HepG2 (cell line): ENCODE results near the gene ABTB2. TPM values are rescaled to one million over a fixed set of nuclear protein-coding genes. Genes with fewer than 3 reads are reported as not detected.

ENCODE experiments used
- AHDC1 ChIP-seq: sonication (generic); formaldehyde crosslinking; IDR thresholded peaks from 2 replicates; pipeline ENCODE4 v1.5.1; 2020; ENCODE audit warnings: mild to moderate bottlenecking, missing genetic modification reagents, borderline replicate concordance
- HBP1 ChIP-seq: IDR thresholded peaks from 2 replicates; pipeline ENCODE4 v1.6.1; 2016; ENCODE audit warnings: low read depth, control low read depth
- NFE2 ChIP-seq: sonication (generic); formaldehyde crosslinking; IDR thresholded peaks from 2 replicates; pipeline ENCODE4 v1.4.0; 2020; ENCODE audit warnings: missing genetic modification reagents
- NFE2L2 ChIP-seq: fragments of 150-350 bp; IDR thresholded peaks from 2 replicates; pipeline ENCODE4 v1.6.1; 2014; ENCODE audit warnings: low read length
- SAP130 ChIP-seq: IDR thresholded peaks from 2 replicates; pipeline ENCODE4 v1.6.1; 2016; ENCODE audit warnings: low read depth
- THRA ChIP-seq: sonication (generic); formaldehyde crosslinking; IDR thresholded peaks from 2 replicates; pipeline ENCODE4 v1.4.0; 2020; ENCODE audit warnings: missing genetic modification reagents, borderline replicate concordance
- TSC22D2 ChIP-seq: sonication (generic); formaldehyde crosslinking; IDR thresholded peaks from 2 replicates; pipeline ENCODE4 v1.5.1; 2020; ENCODE audit warnings: missing genetic modification reagents, mild to moderate bottlenecking, borderline replicate concordance
- ZBTB38 ChIP-seq: sonication (generic); formaldehyde crosslinking; IDR thresholded peaks from 2 replicates; pipeline ENCODE4 v1.5.1; 2020; ENCODE audit warnings: mild to moderate bottlenecking, missing genetic modification reagents
- ZNF776 ChIP-seq: sonication (generic); formaldehyde crosslinking; IDR thresholded peaks from 2 replicates; pipeline ENCODE4 v1.4.0; 2020; ENCODE audit warnings: mild to moderate bottlenecking, missing genetic modification reagents
- polyA plus RNA-seq, 8 experiments: library from polyadenylated mRNA; depleted of rRNA in 3 of 8; stranded (reverse) in 7 of 8; unstranded in 1 of 8; fragments of >200 nt; fragmentation: Illumina TruSeq in 4 of 8; extraction: Trizol in 4 of 8; gene quantifications; 2 replicates each; pipeline versions ENCODE4 v1.2.1 to v1.2.3, GENCODE V29; 2011 to 2016; ENCODE audit warnings: low read depth in 4 of 8, missing spikeins in 1 of 8, mixed read lengths in 1 of 8; ENCODE audit not compliant: insufficient read depth in 1 of 8
- total RNA-seq, 5 experiments: library from RNA; depleted of rRNA; stranded (reverse); fragments of >200 nt; fragmentation: Illumina TruSeq; extraction: Trizol; gene quantifications; 2 replicates each; pipeline ENCODE4 v1.2.3, GENCODE V29; 2016; ENCODE audit warnings: low read depth in 1 of 5

ABTB2 gene
- total and polyA plus RNA-seq, 2 of the 13 experiments (the other 11 are each of a cell fraction or from before 2014, with no cell fraction given), result 5.1 to 15.4 TPM

GRCh38 chr11:34349882-34350281 lies 7.9 kb downstream of the ABTB2 start (continued):
- TF ChIP-seq AHDC1 (CRISPR knock-in tag) (no peak), TSC22D2 (CRISPR knock-in tag) (no peak), NFE2 (CRISPR knock-in tag) (0 out of 2 replicates have a peak, but pooled peaks have one; percentile 14), THRA (CRISPR knock-in tag) (no peak), SAP130 (CRISPR knock-in tag) (peak; percentile 16; the same call in 1 of the 2 replicates), ZNF776 (CRISPR knock-in tag) (no peak), NFE2L2 (peak; percentile 14; the same call in 1 of the 2 replicates), ZBTB38 (CRISPR knock-in tag) (0 out of 2 replicates have a peak, but pooled peaks have one; percentile 44), HBP1 (CRISPR knock-in tag) (no peak)
